Astrocyte (in vitro differentiated cells and primary cell): ENCODE results near the gene FBXO10. TPM values are rescaled to one million over a fixed set of nuclear protein-coding genes. Genes with fewer than 3 reads are reported as not detected.

Experiments used
- DNase-seq: peaks from one replicate; pipeline ENCODE4 v3.0.0-alpha.2; 2010; ENCODE audit warnings: low read depth
- FAIRE-seq: peaks from 2 replicates; lab custom pipeline; 2011; peaks lifted over from hg19 to GRCh38; lab: Jason Lieb, UNC
- H2AFZ ChIP-seq: 2 replicates; pipeline ENCODE4 v1.6.0; 2012; ENCODE audit warnings: low read depth, low read length, inconsistent platforms
- H3K27ac ChIP-seq: 2 replicates; pipeline ENCODE4 v1.5.1; 2011; ENCODE audit warnings: low read depth, low read length, inconsistent platforms
- H3K27me3 ChIP-seq: 2 replicates; pipeline ENCODE4 v1.6.0; 2011; ENCODE audit warnings: low read length, inconsistent platforms; ENCODE audit not compliant: insufficient read depth
- H3K36me3 ChIP-seq: 2 replicates; pipeline ENCODE4 v1.5.1; 2011; ENCODE audit warnings: low read length, inconsistent platforms; ENCODE audit not compliant: insufficient read depth
- H3K4me1 ChIP-seq: 2 replicates; pipeline ENCODE4 v1.5.1; 2011; ENCODE audit warnings: low read length, inconsistent platforms; ENCODE audit not compliant: insufficient read depth
- H3K4me2 ChIP-seq: 2 replicates; pipeline ENCODE4 v1.6.0; 2012; ENCODE audit warnings: low read length, inconsistent platforms
- H3K4me3 ChIP-seq: 2 replicates; pipeline ENCODE4 v1.5.1; 2011; ENCODE audit warnings: low read depth, mild to moderate bottlenecking, low read length, inconsistent platforms; ENCODE audit not compliant: insufficient read depth
- H3K79me2 ChIP-seq: 2 replicates; pipeline ENCODE4 v1.6.0; 2012; ENCODE audit warnings: mild to moderate bottlenecking, low read length, inconsistent platforms; ENCODE audit not compliant: insufficient read depth
- H3K9ac ChIP-seq: 2 replicates; pipeline ENCODE4 v1.6.0; 2012; ENCODE audit warnings: mild to moderate bottlenecking, low read length, inconsistent platforms
- H3K9me3 ChIP-seq: 2 replicates; pipeline ENCODE4 v1.5.1; 2012; ENCODE audit warnings: low read depth, mild to moderate bottlenecking, low read length, inconsistent platforms; ENCODE audit not compliant: insufficient read depth
- H4K20me1 ChIP-seq: 2 replicates; pipeline ENCODE4 v1.6.0; 2012; ENCODE audit warnings: low read length, inconsistent platforms; ENCODE audit not compliant: insufficient read depth
- H3K27ac Mint-ChIP-seq: one replicate; pipeline ENCODE4 v1.8.0; 2021; ENCODE audit warnings: mild to moderate bottlenecking, mixed read lengths; ENCODE audit not compliant: unreplicated experiment
- H3K27me3 Mint-ChIP-seq: one replicate; pipeline ENCODE4 v1.8.0; 2021; ENCODE audit warnings: low read depth, mixed read lengths; ENCODE audit not compliant: unreplicated experiment
- H3K36me3 Mint-ChIP-seq: one replicate; pipeline ENCODE4 v1.8.0; 2021; ENCODE audit warnings: low read depth, mixed read lengths; ENCODE audit not compliant: unreplicated experiment
- H3K4me1 Mint-ChIP-seq: one replicate; pipeline ENCODE4 v1.8.0; 2021; ENCODE audit warnings: low read depth, mixed read lengths; ENCODE audit not compliant: unreplicated experiment
- H3K4me3 Mint-ChIP-seq: one replicate; pipeline ENCODE4 v1.8.0; 2021; ENCODE audit warnings: mild to moderate bottlenecking, moderate library complexity, mixed read lengths; ENCODE audit not compliant: unreplicated experiment
- H3K9me3 Mint-ChIP-seq: one replicate; pipeline ENCODE4 v1.8.0; 2021; ENCODE audit warnings: mild to moderate bottlenecking, mixed read lengths; ENCODE audit not compliant: unreplicated experiment
- EZH2 ChIP-seq: IDR thresholded peaks from 2 replicates; pipeline ENCODE4 v1.6.1; 2012; ENCODE audit warnings: mild to moderate bottlenecking, low read length, inconsistent platforms; ENCODE audit not compliant: insufficient read depth
- total RNA-seq: library from RNA; stranded (reverse); gene quantifications from 2 replicates; pipeline ENCODE4 v1.2.1, GENCODE V29; 2021
- TF ChIP-seq, protein P1 (sequence below): IDR thresholded peaks from 2 replicates; pipeline ENCODE4 v1.5.1; 2011; ENCODE audit warnings: low read depth, mild to moderate bottlenecking, inconsistent platforms, low read length, moderate library complexity; ENCODE audit not compliant: insufficient read depth

The FBXO10 gene
- total RNA-seq, 1 donor from 2014 or later = 12.7 TPM

DNA sequence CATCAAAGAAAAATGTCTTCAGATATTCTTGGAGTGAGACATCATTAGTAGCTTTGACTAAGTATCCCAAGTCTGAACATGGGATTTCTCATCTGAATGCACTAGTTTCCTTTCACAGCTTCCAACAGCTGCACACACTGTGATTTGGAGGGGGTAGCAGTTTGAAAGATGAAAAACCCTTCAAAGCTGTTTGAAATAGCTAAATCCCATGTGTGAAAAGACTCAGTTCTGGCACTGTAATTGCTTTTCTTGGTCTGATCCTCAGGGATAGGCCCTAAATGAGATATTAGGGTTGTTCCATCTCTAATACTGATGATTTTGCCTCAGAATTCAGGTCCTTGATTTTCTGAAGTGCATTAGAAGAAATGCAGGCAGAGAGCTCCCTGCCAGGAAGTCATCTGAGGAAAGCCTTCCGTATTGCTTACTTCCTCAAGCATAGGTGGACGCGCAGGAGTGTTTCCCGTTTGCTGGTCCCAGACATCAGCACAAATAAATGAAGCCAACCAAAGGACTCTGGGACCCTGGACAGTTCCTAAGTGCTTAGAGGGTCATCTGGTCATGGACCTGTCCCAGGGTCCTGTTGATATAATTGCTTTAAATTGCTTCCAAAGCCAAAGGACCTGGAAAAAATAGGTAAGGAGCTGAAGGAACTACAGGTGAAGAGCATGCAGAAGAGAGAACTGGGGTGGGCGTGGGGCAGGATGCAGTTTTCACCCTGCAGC lies 49.0 kb upstream of the FBXO10 start:
- H3K79me2 ChIP-seq = no peaks in the 10 kb centered on the region
- Mint-ChIP-seq H3K9me3 (no peaks in the 10 kb centered on the region), H3K27ac (no peak overlapping the region), H3K36me3 (no peaks in the 10 kb centered on the region), H3K4me3 (no peak overlapping the region), H3K27me3 (peaks cover 5% of the 10 kb centered on the region), H3K4me1 (peaks cover 5% of the 10 kb centered on the region)
- H3K9ac ChIP-seq = no peak overlapping the region
- H3K27me3 ChIP-seq = peaks cover 2% of the 10 kb centered on the region
- TF ChIP-seq EZH2 = no peak
- TF ChIP-seq, protein P1, sequence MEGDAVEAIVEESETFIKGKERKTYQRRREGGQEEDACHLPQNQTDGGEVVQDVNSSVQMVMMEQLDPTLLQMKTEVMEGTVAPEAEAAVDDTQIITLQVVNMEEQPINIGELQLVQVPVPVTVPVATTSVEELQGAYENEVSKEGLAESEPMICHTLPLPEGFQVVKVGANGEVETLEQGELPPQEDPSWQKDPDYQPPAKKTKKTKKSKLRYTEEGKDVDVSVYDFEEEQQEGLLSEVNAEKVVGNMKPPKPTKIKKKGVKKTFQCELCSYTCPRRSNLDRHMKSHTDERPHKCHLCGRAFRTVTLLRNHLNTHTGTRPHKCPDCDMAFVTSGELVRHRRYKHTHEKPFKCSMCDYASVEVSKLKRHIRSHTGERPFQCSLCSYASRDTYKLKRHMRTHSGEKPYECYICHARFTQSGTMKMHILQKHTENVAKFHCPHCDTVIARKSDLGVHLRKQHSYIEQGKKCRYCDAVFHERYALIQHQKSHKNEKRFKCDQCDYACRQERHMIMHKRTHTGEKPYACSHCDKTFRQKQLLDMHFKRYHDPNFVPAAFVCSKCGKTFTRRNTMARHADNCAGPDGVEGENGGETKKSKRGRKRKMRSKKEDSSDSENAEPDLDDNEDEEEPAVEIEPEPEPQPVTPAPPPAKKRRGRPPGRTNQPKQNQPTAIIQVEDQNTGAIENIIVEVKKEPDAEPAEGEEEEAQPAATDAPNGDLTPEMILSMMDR = no peak
- H3K4me2 ChIP-seq = no peak overlapping the region
- no peaks in the 10 kb centered on the region for H3K36me3 ChIP-seq
- H4K20me1 ChIP-seq = no peaks in the 10 kb centered on the region
- no peak overlapping the region for H2AFZ ChIP-seq
- DNase-seq = no peak
- H3K4me1 ChIP-seq = no peaks in the 10 kb centered on the region
- no peak overlapping the region for H3K4me3 ChIP-seq
- no peak for FAIRE-seq
- H3K9me3 ChIP-seq = no peaks in the 10 kb centered on the region
- no peak overlapping the region for H3K27ac ChIP-seq

DNA sequence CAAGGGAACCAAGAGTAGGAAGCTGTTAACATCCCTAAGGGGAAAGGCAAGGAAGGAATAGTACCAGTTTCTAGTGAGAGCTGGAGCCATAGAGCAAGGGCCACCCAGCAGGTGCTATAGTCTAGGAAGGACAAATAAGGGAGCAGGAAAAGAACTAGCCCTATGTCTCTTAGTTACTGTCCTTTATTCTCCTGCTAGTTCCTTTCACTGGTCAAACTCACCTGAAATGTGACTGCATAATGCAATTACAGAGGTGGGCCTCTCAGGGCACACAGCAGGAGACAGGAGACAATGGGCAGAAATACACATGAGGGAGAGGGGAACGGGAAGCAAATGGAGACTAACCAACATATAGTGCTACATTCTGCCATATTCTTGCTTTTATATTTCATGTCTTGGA lies 47.9 kb upstream of the FBXO10 start:
- Histone ChIP-seq H3K9ac (no peak overlapping the region), H3K9me3 (no peaks in the 10 kb centered on the region), H3K27ac (no peak overlapping the region), H4K20me1 (no peaks in the 10 kb centered on the region), H3K79me2 (no peaks in the 10 kb centered on the region), H3K4me2 (no peak overlapping the region), H2AFZ (no peak overlapping the region), H3K36me3 (no peaks in the 10 kb centered on the region), H3K4me3 (no peak overlapping the region), H3K27me3 (peaks cover 2% of the 10 kb centered on the region), H3K4me1 (peaks cover 2% of the 10 kb centered on the region)
- no peak for FAIRE-seq
- peaks cover 7% of the 10 kb centered on the region for H3K4me1 Mint-ChIP-seq
- no peak for DNase-seq
- H3K27me3 Mint-ChIP-seq = peaks cover 5% of the 10 kb centered on the region
- H3K4me3 Mint-ChIP-seq = no peak overlapping the region
- no peaks in the 10 kb centered on the region for H3K9me3 Mint-ChIP-seq
- H3K27ac Mint-ChIP-seq = no peak overlapping the region
- TF ChIP-seq, protein P1 = no peak
- TF ChIP-seq EZH2 = no peak
- no peaks in the 10 kb centered on the region for H3K36me3 Mint-ChIP-seq

DNA sequence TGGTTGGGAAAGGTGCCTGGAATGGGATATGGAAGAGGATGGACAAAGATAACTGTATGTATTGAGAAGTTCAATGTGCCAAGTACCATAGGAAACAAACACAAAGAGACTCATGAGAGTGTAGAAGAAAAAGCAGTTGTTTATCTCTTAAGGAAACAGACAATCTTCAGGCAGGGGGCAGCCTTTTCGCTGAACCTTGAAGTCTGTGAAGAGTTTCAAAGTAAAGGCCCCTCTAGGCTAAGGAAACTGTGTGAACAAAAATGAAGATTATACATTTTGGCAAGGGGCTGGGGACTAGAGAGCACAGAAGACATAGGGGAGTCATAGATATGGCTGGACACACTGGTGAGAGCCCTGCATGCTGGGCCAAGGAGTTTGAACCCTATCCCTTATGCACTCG lies 47.1 kb upstream of the FBXO10 start:
- H3K79me2 ChIP-seq = no peaks in the 10 kb centered on the region
- no peak overlapping the region for H3K27ac Mint-ChIP-seq
- H3K27me3 ChIP-seq = peaks cover 2% of the 10 kb centered on the region
- H3K9me3 ChIP-seq = no peaks in the 10 kb centered on the region
- H2AFZ ChIP-seq = no peak overlapping the region
- DNase-seq = no peak
- H3K27me3 Mint-ChIP-seq = peaks cover 4% of the 10 kb centered on the region
- H3K4me1 ChIP-seq = peaks cover 10% of the 10 kb centered on the region
- no peaks in the 10 kb centered on the region for H4K20me1 ChIP-seq
- no peak for FAIRE-seq
- H3K36me3 ChIP-seq = no peaks in the 10 kb centered on the region
- no peak overlapping the region for H3K27ac ChIP-seq
- peaks cover 15% of the 10 kb centered on the region for H3K4me1 Mint-ChIP-seq
- no peaks in the 10 kb centered on the region for H3K36me3 Mint-ChIP-seq
- TF ChIP-seq, protein P1 = no peak
- TF ChIP-seq EZH2 = no peak
- no peak overlapping the region for H3K9ac ChIP-seq
- H3K9me3 Mint-ChIP-seq = no peaks in the 10 kb centered on the region
- no peak overlapping the region for H3K4me2 ChIP-seq
- H3K4me3 ChIP-seq = no peak overlapping the region
- H3K4me3 Mint-ChIP-seq = no peak overlapping the region
